Measurements from ENCODE around the gene METAP1D. TPM values are rescaled to one million over a fixed set of nuclear protein-coding genes. Genes with fewer than 3 reads are reported as not detected.
A peak's percentile ranks its signal among the peaks of the same experiment; 100 is the strongest.

Gene METAP1D
- total RNA-seq, 1 donor from 2014 or later = 8.2 TPM

DNA sequence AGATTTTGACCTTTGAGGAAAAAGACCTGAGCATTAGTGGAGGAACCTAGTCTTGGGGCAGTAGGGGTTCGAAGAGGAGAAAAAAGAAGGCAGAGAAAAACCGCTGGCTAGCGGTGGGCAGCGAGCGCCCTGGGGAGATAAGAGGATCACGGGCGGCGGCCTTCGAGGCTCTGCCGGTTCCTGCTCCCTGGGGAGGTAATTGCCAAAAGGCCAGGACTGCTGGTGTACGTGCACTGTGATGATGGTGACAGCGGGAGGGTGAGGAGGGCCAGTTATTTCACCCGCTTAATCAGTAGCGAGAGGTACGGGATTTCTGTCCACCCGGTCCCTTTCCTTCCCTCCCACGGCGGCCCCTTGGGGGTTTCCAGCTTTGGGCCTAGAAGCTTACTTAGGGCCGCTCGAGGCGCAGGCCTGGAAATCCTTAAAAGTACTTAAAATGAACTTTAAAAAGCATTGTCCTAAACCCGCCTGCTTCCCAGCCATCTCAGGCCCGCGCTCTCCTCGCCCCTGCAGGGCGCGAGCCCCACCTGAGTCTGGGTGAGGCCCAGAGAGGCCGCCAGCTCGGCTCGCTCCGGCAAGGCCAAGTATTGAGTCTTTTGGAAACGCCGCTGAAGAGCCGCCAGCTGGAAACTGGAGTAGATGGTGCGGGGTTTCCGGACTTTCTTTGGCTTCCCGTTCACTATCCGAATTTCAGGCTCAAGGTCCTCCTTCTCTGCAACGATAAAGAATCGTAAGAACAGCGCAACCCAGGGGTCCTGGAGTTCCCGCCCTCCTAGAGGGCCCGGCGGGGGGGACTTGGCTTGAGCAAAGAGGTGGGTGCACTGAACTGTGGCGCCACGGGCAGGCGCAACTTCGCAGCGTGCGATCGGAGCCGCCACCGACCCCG lies 101.4 kb downstream of the METAP1D start:
- H3K4me1 Mint-ChIP-seq = peaks cover 48% of the 10 kb centered on the region
- no peaks in the 10 kb centered on the region for H3K9me3 Mint-ChIP-seq
- H3K4me3 Mint-ChIP-seq = peak overlapping the region; percentile 85
- TF ChIP-seq, protein P1, sequence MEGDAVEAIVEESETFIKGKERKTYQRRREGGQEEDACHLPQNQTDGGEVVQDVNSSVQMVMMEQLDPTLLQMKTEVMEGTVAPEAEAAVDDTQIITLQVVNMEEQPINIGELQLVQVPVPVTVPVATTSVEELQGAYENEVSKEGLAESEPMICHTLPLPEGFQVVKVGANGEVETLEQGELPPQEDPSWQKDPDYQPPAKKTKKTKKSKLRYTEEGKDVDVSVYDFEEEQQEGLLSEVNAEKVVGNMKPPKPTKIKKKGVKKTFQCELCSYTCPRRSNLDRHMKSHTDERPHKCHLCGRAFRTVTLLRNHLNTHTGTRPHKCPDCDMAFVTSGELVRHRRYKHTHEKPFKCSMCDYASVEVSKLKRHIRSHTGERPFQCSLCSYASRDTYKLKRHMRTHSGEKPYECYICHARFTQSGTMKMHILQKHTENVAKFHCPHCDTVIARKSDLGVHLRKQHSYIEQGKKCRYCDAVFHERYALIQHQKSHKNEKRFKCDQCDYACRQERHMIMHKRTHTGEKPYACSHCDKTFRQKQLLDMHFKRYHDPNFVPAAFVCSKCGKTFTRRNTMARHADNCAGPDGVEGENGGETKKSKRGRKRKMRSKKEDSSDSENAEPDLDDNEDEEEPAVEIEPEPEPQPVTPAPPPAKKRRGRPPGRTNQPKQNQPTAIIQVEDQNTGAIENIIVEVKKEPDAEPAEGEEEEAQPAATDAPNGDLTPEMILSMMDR (IDR thresholded peaks at IDR 0.05) = no peak
- peak; percentile 58 for TF ChIP-seq EZH2phosphoT487 (IDR thresholded peaks at IDR 0.05)
- peak; percentile 95 for TF ChIP-seq EZH2 (IDR thresholded peaks at IDR 0.05)
- H3K27me3 ChIP-seq = peaks cover 100% of the 10 kb centered on the region
- H4K20me1 ChIP-seq (ENCODE audit: low read depth) = peaks cover 70% of the 10 kb centered on the region
- H3K27ac Mint-ChIP-seq = no peak overlapping the region
- peak overlapping the region; percentile 80 for H3K4me2 ChIP-seq
- peak overlapping the region; percentile 54 for H3K4me3 ChIP-seq
- H3K36me3 ChIP-seq = no peaks in the 10 kb centered on the region
- H2AFZ ChIP-seq (replicated peaks) = no peak overlapping the region
- DNase-seq (ENCODE audit: low spot score) = peak; percentile 54
- H3K79me2 ChIP-seq (ENCODE audit: low read depth) = no peaks in the 10 kb centered on the region
- peaks cover 79% of the 10 kb centered on the region for H3K27me3 Mint-ChIP-seq (ENCODE audit: insufficient read depth, low read depth)
- peaks cover 53% of the 10 kb centered on the region for H3K4me1 ChIP-seq
- H3K36me3 Mint-ChIP-seq = no peaks in the 10 kb centered on the region
- H3K27ac ChIP-seq = no peak overlapping the region
- H3F3A ChIP-seq (ENCODE audit: low read depth) = peaks cover 71% of the 10 kb centered on the region
- H3K9me3 ChIP-seq (ENCODE audit: low read depth) = no peaks in the 10 kb centered on the region
- H3K9ac ChIP-seq = no peak overlapping the region

DNA sequence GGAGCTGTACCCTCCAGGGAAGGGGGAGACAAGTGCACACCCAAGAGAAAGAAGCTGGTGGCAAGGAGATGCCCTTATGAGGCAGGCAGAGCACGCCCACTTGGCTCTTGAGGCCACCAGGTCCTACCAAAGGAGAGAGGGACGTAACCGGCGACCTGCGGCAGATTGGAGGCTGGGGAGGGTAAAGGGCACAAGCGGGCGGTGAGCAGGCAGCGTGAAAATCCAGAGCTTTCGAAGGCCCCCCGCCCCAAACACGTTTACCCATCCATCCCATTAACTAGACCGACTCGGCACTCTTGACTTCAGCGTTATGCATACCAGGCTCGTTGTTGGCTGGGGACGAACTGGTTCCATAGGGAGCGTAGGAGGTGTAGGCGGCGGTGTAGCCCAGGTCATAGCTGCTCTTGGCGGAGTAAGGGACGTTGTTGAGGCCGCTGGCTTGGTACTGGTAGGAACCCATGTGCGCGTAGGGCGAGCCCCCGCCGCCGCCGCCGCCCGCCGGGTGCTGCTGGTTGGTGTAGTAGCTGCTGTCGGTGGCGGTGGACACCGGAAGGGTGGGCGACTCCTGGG lies 102.2 kb downstream of the METAP1D start:
- Histone ChIP-seq H3K4me1 (peaks cover 45% of the 10 kb centered on the region), H3K4me3 (peak overlapping the region; percentile 54), H3K4me2 (peak overlapping the region; percentile 80), H3K27me3 (peaks cover 100% of the 10 kb centered on the region), H4K20me1 (ENCODE audit: low read depth) (peaks cover 63% of the 10 kb centered on the region), H3K9ac (no peak overlapping the region), H3K9me3 (ENCODE audit: low read depth) (no peaks in the 10 kb centered on the region), H2AFZ (replicated peaks) (peak overlapping the region; percentile 69), H3K27ac (no peak overlapping the region), H3K79me2 (ENCODE audit: low read depth) (no peaks in the 10 kb centered on the region), H3F3A (ENCODE audit: low read depth) (peaks cover 76% of the 10 kb centered on the region), H3K36me3 (no peaks in the 10 kb centered on the region)
- TF ChIP-seq EZH2phosphoT487 (IDR thresholded peaks at IDR 0.05) (peak; percentile 55), EZH2 (IDR thresholded peaks at IDR 0.05) (peak; percentile 90)
- TF ChIP-seq, protein P1 (IDR thresholded peaks at IDR 0.05) = no peak
- H3K9me3 Mint-ChIP-seq = no peaks in the 10 kb centered on the region
- H3K4me1 Mint-ChIP-seq = peaks cover 44% of the 10 kb centered on the region
- peak; percentile 51 for DNase-seq (ENCODE audit: low spot score)
- H3K27me3 Mint-ChIP-seq (ENCODE audit: insufficient read depth, low read depth) = peaks cover 82% of the 10 kb centered on the region
- no peak overlapping the region for H3K27ac Mint-ChIP-seq
- peak overlapping the region; percentile 85 for H3K4me3 Mint-ChIP-seq
- H3K36me3 Mint-ChIP-seq = no peaks in the 10 kb centered on the region

DNA sequence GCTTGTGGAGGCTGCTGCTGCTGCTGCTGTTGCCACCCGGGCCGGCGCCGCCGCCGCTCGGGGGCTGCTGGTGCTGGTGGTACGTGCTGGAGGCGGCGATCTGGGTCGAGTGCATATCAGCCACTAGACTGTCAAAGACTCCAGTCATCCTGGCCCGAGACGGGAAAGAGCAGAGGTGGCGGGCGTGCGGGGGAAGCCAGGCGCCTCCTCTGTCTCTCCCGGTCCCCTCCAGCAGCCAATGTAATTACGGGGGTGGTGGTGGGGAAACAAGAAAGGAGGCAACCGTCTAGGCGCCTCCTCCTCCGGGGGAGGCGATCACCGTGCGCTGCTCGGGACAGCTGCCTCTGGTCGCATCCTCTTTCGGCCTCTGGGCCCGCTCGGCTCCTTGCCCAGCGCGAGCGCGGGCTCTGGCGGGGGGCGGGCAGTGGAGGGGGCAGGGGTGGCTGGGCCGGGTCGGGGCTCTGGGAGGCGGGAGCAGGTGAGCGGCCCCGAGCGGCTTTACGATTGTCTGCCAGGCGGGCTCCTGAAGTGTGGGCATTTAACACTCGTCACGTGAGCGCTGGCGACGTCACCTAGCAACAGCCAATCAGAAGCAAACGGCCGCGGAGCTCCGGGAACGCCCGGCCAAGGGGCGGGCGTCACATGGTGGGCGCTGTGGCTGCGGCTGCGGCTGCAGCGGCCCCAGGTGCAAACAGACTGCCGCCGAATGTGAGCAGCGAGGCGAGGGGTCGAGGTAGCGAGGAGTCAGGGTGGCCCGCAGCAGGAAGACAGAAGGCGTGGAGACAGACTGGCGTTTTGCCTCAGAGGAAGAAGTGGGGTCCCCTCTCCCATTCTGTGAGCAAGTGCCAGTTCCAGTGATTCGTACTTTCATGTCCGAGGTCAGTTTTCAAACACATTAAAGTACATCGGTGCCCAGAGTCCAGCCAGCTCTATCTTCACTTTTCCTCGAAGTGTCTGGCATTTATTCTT lies 102.9 kb downstream of the METAP1D start, which contains the start of gene DLX2:
DLX2 (minus strand) TSS at position 510 of the 969 bp plus-strand sequence; CDS start at position 148, 362 bp downstream.
- DNase-seq (ENCODE audit: low spot score) = peak; percentile 98
- Mint-ChIP-seq H3K36me3 (no peaks in the 10 kb centered on the region), H3K27ac (no peak within 1 kb of the TSS), H3K4me1 (peaks cover 42% of the 10 kb centered on the region), H3K27me3 (ENCODE audit: insufficient read depth, low read depth) (peaks cover 83% of the 10 kb centered on the region), H3K4me3 (peak within 1 kb of the TSS; percentile 85), H3K9me3 (no peaks in the 10 kb centered on the region)
- no peak within 1 kb of the TSS for H3K27ac ChIP-seq
- no peaks in the 10 kb centered on the region for H3K9me3 ChIP-seq (ENCODE audit: low read depth)
- H3K4me3 ChIP-seq = peak within 1 kb of the TSS; percentile 54
- no peaks in the 10 kb centered on the region for H3K79me2 ChIP-seq (ENCODE audit: low read depth)
- TF ChIP-seq, protein P1 (IDR thresholded peaks at IDR 0.05) = no peak
- TF ChIP-seq EZH2 (IDR thresholded peaks at IDR 0.05) = no peak
- no peak for TF ChIP-seq EZH2phosphoT487 (IDR thresholded peaks at IDR 0.05)
- no peaks in the 10 kb centered on the region for H3K36me3 ChIP-seq
- H2AFZ ChIP-seq (replicated peaks) = peak within 1 kb of the TSS; percentile 69
- no peak within 1 kb of the TSS for H3K9ac ChIP-seq
- peaks cover 68% of the 10 kb centered on the region for H3F3A ChIP-seq (ENCODE audit: low read depth)
- H3K4me2 ChIP-seq = peak within 1 kb of the TSS; percentile 80
- peaks cover 60% of the 10 kb centered on the region for H4K20me1 ChIP-seq (ENCODE audit: low read depth)
- peaks cover 38% of the 10 kb centered on the region for H3K4me1 ChIP-seq
- peaks cover 100% of the 10 kb centered on the region for H3K27me3 ChIP-seq

All from neural progenitor cell (in vitro differentiated cells).